Bronchial epithelial cell (primary cell): ENCODE results near the gene SSTR5. TPM values are rescaled to one million over a fixed set of nuclear protein-coding genes. Genes with fewer than 3 reads are reported as not detected.

ENCODE experiments used
- DNase-seq: peaks from one replicate; pipeline ENCODE4 v3.0.0-alpha.2; 2010; ENCODE audit warnings: low read depth
- FAIRE-seq: peaks from 2 replicates; lab custom pipeline; 2011; peaks lifted over from hg19 to GRCh38; lab: Jason Lieb, UNC
- H3K27me3 ChIP-seq: 2 replicates; pipeline ENCODE4 v1.5.1; 2011; ENCODE audit warnings: low read length; ENCODE audit not compliant: control insufficient read depth, insufficient read depth
- H3K36me3 ChIP-seq: 2 replicates; pipeline ENCODE4 v1.5.1; 2011; ENCODE audit warnings: low read length; ENCODE audit not compliant: control insufficient read depth, insufficient read depth
- H3K4me3 ChIP-seq: 2 replicates; pipeline ENCODE4 v1.5.1; 2011; ENCODE audit warnings: mild to moderate bottlenecking, low read depth, low read length, control low read depth
- total RNA-seq: library from RNA; depleted of rRNA; stranded (reverse); fragments of >200 nt; gene quantifications from 2 replicates; pipeline ENCODE4 v1.2.1, GENCODE V29; 2014
- TF ChIP-seq, protein P1 (sequence below): IDR thresholded peaks from 2 replicates; pipeline ENCODE4 v1.5.1; 2011; ENCODE audit warnings: mild to moderate bottlenecking, moderate library complexity, low read length, control low read depth, inconsistent platforms; ENCODE audit not compliant: insufficient read depth, severe bottlenecking

The SSTR5 gene
- total RNA-seq, 1 donor from 2014 or later: not detected

- Histone ChIP-seq H3K27me3 (peaks cover 2% of the 10 kb centered on the region), H3K36me3 (no peaks in the 10 kb centered on the region), H3K4me3 (no peak overlapping the region)
- no peak for DNase-seq
- TF ChIP-seq, protein P1, sequence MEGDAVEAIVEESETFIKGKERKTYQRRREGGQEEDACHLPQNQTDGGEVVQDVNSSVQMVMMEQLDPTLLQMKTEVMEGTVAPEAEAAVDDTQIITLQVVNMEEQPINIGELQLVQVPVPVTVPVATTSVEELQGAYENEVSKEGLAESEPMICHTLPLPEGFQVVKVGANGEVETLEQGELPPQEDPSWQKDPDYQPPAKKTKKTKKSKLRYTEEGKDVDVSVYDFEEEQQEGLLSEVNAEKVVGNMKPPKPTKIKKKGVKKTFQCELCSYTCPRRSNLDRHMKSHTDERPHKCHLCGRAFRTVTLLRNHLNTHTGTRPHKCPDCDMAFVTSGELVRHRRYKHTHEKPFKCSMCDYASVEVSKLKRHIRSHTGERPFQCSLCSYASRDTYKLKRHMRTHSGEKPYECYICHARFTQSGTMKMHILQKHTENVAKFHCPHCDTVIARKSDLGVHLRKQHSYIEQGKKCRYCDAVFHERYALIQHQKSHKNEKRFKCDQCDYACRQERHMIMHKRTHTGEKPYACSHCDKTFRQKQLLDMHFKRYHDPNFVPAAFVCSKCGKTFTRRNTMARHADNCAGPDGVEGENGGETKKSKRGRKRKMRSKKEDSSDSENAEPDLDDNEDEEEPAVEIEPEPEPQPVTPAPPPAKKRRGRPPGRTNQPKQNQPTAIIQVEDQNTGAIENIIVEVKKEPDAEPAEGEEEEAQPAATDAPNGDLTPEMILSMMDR: no peak
- FAIRE-seq: no peak
These were observed 1.8 kb downstream of the SSTR5 start for GRCh38 chr16:1074379-1074649.

DNA sequence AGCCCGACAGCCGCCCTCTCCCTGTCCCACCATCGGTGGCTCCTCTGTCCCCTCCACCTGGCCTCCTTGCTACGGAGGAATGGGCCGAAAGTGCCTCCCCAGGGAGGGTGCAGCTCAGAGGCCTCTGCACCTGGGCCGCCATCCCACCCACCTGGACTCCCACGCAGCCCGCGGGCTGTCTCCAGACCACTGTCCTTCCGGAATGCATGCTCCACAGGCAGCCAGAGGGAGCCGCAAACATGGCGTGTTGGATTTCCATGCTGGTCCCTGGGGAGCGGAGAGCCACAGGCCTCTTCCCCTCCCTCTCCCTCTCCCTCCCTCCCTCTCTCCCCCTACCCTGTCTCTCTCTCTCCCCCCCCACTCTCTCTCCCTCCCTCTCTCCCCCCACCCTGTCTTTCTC, 3.0 kb downstream of the SSTR5 start:
- Histone ChIP-seq H3K27me3 (peaks cover 2% of the 10 kb centered on the region), H3K36me3 (no peaks in the 10 kb centered on the region), H3K4me3 (no peak overlapping the region)
- TF ChIP-seq, protein P1: no peak
- DNase-seq: no peak
- FAIRE-seq: no peak

GRCh38 chr16:1076801-1077576, 4.4 kb downstream of the SSTR5 start:
- no peaks in the 10 kb centered on the region for H3K36me3 ChIP-seq
- no peaks in the 10 kb centered on the region for H3K27me3 ChIP-seq
- no peak for DNase-seq
- FAIRE-seq: no peak
- TF ChIP-seq, protein P1: no peak
- no peak overlapping the region for H3K4me3 ChIP-seq

DNA sequence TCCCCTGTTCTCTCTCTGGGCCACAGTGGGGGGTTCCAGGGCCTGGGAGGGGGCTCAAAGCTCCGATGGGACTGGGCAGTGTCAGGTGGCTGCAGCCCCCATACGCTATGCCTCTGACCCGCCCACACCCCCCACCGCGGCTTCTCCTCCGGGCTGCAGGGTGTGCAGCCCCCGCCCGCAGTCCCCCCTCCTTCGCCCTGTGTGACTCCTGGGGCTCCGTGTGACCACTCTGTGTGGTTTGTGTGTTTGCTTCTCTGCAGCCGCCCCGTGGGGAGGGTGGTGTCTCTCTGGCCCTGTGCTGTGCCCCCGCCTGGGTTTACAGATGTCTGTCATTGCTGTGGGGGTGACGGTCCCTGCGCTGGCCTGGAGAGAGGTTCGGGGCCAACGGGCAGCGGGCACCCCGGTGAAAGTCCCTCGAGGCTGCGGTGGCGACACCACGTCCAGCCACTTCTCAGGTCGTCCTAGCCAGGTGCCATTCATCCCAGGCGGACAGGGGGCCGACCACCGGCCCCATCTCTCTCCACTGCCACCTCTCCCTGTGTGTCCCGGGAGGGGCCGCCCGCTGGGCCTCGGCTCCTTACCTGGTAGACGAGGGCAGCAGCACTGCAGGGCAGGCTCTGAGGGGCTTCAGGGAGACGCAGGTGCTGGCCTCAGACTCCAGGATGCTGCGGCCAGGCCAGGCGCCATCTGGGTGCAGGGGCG, 5.5 kb downstream of the SSTR5 start:
- TF ChIP-seq, protein P1: no peak
- FAIRE-seq (no peak), DNase-seq (no peak)
- H3K27me3 ChIP-seq: no peaks in the 10 kb centered on the region
- H3K36me3 ChIP-seq: no peaks in the 10 kb centered on the region
- H3K4me3 ChIP-seq: no peak overlapping the region

GRCh38 chr16:1078579-1079021, 6.1 kb downstream of the SSTR5 start:
- Histone ChIP-seq H3K4me3 (no peak overlapping the region), H3K27me3 (no peaks in the 10 kb centered on the region), H3K36me3 (no peaks in the 10 kb centered on the region)
- TF ChIP-seq, protein P1: no peak
- FAIRE-seq (no peak), DNase-seq (peak; percentile 56)

DNA sequence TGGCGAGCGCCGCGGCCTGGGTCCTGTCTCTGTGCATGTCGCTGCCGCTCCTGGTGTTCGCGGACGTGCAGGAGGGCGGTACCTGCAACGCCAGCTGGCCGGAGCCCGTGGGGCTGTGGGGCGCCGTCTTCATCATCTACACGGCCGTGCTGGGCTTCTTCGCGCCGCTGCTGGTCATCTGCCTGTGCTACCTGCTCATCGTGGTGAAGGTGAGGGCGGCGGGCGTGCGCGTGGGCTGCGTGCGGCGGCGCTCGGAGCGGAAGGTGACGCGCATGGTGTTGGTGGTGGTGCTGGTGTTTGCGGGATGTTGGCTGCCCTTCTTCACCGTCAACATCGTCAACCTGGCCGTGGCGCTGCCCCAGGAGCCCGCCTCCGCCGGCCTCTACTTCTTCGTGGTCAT, 6.8 kb downstream of the SSTR5 start:
- no peaks in the 10 kb centered on the region for H3K36me3 ChIP-seq
- H3K4me3 ChIP-seq: no peak overlapping the region
- H3K27me3 ChIP-seq: no peaks in the 10 kb centered on the region
- DNase-seq (no peak), FAIRE-seq (no peak)
- TF ChIP-seq, protein P1: no peak
